Pancreas (tissue), 10 donors: ENCODE measurements around the gene PUS10. TPM values are rescaled to one million over a fixed set of nuclear protein-coding genes. Genes with fewer than 3 reads are reported as not detected.

Source experiments
- ATAC-seq, 4 donors: fragments of 200-7000 bp; cut with Tn5 transposase; one replicate each; pipeline versions ENCODE4 v1.8.0 to v1.9.1; 2020; ENCODE audit warnings: mild to moderate bottlenecking in 4 of 4, moderate library complexity in 4 of 4
- DNase-seq, 6 donors: peaks; one replicate each; pipeline ENCODE4 v3.0.0-alpha.2; 2020
- FAIRE-seq: peaks from 2 replicates; lab custom pipeline; 2012; peaks lifted over from hg19 to GRCh38; lab: Jason Lieb, UNC
- H3K27ac ChIP-seq, 4 donors: fragments of 200-600 bp; sonication (generic); 1 replicate in 3 of 4; 2 replicates in 1 of 4; pipeline versions ENCODE4 v1.5.0 to v1.8.0; 2020
- H3K27me3 ChIP-seq, 4 donors: fragments of 200-600 bp; one replicate each; pipeline ENCODE4 v1.8.0; 2021
- H3K36me3 ChIP-seq, 3 donors: fragments of 200-600 bp; sonication (generic) in 1 of 3; one replicate each; pipeline versions ENCODE4 v1.5.0 to v1.8.0; 2020 to 2021
- H3K4me1 ChIP-seq, 3 donors: fragments of 200-600 bp; one replicate each; pipeline ENCODE4 v1.8.0; 2021
- H3K4me3 ChIP-seq, 4 donors: fragments of 200-600 bp; sonication (generic) in 2 of 4; one replicate each; pipeline versions ENCODE4 v1.5.0 to v1.8.0; 2020 to 2021
- H3K9me3 ChIP-seq, 4 donors: fragments of 200-600 bp; one replicate each; pipeline ENCODE4 v1.8.0; 2021
- CTCF ChIP-seq, 4 donors: fragments of 200-600 bp; sonication (generic) in 3 of 4; IDR thresholded peaks; one replicate each; pipeline versions ENCODE4 v1.5.0 to v1.8.0; 2021; ENCODE audit warnings: antibody characterized with exemption in 4 of 4
- WGBS, 2 donors: extraction: QIAGEN DNeasy Blood & Tissue Kit; methylation state at CpG; one replicate each; pipeline ENCODE4 v1.1.7; 2013; 5-methylcytosine and 5-hydroxymethylcytosine counted together
- intact Hi-C, 3 donors: fragments of 100-400 bp; cut with DNase I; formaldehyde crosslinking; loops; one replicate each; pipeline versions ENCODE4 v1.11.1 to v1.14.2; 2022
- polyA plus RNA-seq, 2 donors: library from polyadenylated mRNA; stranded (reverse); fragments of 200-250 nt; gene quantifications; one replicate each; pipeline ENCODE4 v1.2.3, GENCODE V29; 2013
- total RNA-seq, 6 donors: library from RNA; stranded (reverse); fragmentation: NEBNext Ultra II Directional in 4 of 6; extraction: Animal tissue kit (Norgen Biotek cat#: 25700) in 4 of 6; gene quantifications; one replicate each; pipeline versions ENCODE4 v1.2.1 to v1.2.4, GENCODE V29; 2021 to 2023
- donor health status: healthy with polysubstance abuse.
- donor health status: DM: no; HTN: no; CAD: no; lungs with moderate emphysema.
- donor health status: DM: no; HTN: no; CAD: no.
- donor health status: control.
- donor health status: control.
- donor health status: Bipolar disorder and iron deficiency.
- donor health status: DM: yes; HTN: yes; CAD: no.
- donor health status: DM: no; HTN: no; CAD: no.
- donor health status: DM: no; HTN: no; CAD: no.
- donor health status: DM: yes; HTN: yes; CAD: no.

PUS10 gene
- total and polyA plus RNA-seq, 8 donors = 1.6 to 6.0 (median 2.8) TPM

- intact Hi-C loops = no loop called here
- Histone ChIP-seq H3K27ac (no peak overlapping the region), H3K36me3 (no peaks in the 10 kb centered on the region), H3K9me3 (no peaks in the 10 kb centered on the region), H3K4me3 (no peak overlapping the region), H3K27me3 (no peaks in the 10 kb centered on the region), H3K4me1 (no peaks in the 10 kb centered on the region)
- WGBS, 2 donors = 62 to 73% methylated on average over 3 of the region's 3 CpGs
- no peak for FAIRE-seq
- DNase-seq = no peak
- no peak for TF ChIP-seq CTCF (IDR thresholded peaks at IDR 0.05)
- peak in 2 of 4 donors; percentile 12 to 50 for ATAC-seq
These were observed 41.7 kb downstream of the PUS10 start for GRCh38 chr2:60976256-60976850.

- TF ChIP-seq CTCF (IDR thresholded peaks at IDR 0.05) = no peak
- H3K27ac ChIP-seq = no peak overlapping the region
- no peaks in the 10 kb centered on the region for H3K9me3 ChIP-seq
- 97 to 100% methylated on average over 16 of the region's 16 CpGs for WGBS, 2 donors
- intact Hi-C loops = no loop called here
- H3K27me3 ChIP-seq = no peaks in the 10 kb centered on the region
- H3K4me1 ChIP-seq = no peaks in the 10 kb centered on the region
- no peak overlapping the region for H3K4me3 ChIP-seq
- FAIRE-seq (no peak), ATAC-seq (no peak), DNase-seq (peak in 1 of 6 donors; percentile 46)
- H3K36me3 ChIP-seq = no peaks in the 10 kb centered on the region
These were observed 43.4 kb downstream of the PUS10 start for GRCh38 chr2:60974652-60975051.

- FAIRE-seq (no peak), ATAC-seq (no peak), DNase-seq (no peak)
- Histone ChIP-seq H3K27me3 (no peaks in the 10 kb centered on the region), H3K36me3 (no peaks in the 10 kb centered on the region), H3K9me3 (no peaks in the 10 kb centered on the region), H3K27ac (no peak overlapping the region), H3K4me1 (no peaks in the 10 kb centered on the region), H3K4me3 (no peak overlapping the region)
- no peak for TF ChIP-seq CTCF (IDR thresholded peaks at IDR 0.05)
- intact Hi-C loops = no loop called here
- 75 to 87% methylated on average over 5 of the region's 5 CpGs for WGBS, 2 donors
These were observed 44.4 kb downstream of the PUS10 start for GRCh38 chr2:60973705-60974104.

- no peak overlapping the region for H3K27ac ChIP-seq
- intact Hi-C loops = no loop called here
- no peaks in the 10 kb centered on the region for H3K36me3 ChIP-seq
- H3K4me3 ChIP-seq = no peak overlapping the region
- no peaks in the 10 kb centered on the region for H3K4me1 ChIP-seq
- DNase-seq = peak in 1 of 6 donors; percentile 49
- no peak for TF ChIP-seq CTCF (IDR thresholded peaks at IDR 0.05)
- no peak for ATAC-seq
- H3K9me3 ChIP-seq = no peaks in the 10 kb centered on the region
- WGBS, 2 donors = 96 to 97% methylated on average over 31 to 32 of the region's 32 CpGs
- FAIRE-seq = no peak
- no peaks in the 10 kb centered on the region for H3K27me3 ChIP-seq
These were observed 45.0 kb downstream of the PUS10 start for GRCh38 chr2:60972889-60973656.
